ENCODE data around the gene NHERF1.

NHERF1 gene

GRCh38 chr17:74749279-74750038 lies 1.0 kb downstream of the NHERF1 start:
- peak; percentile 52 for DNase-seq (ENCODE audit: low spot score)

GRCh38 chr17:74750039-74750326 lies 1.6 kb downstream of the NHERF1 start:
- no peak for DNase-seq (ENCODE audit: low spot score)

GRCh38 chr17:74750327-74751069 lies 2.1 kb downstream of the NHERF1 start:
- no peak for DNase-seq (ENCODE audit: low spot score)

DNA sequence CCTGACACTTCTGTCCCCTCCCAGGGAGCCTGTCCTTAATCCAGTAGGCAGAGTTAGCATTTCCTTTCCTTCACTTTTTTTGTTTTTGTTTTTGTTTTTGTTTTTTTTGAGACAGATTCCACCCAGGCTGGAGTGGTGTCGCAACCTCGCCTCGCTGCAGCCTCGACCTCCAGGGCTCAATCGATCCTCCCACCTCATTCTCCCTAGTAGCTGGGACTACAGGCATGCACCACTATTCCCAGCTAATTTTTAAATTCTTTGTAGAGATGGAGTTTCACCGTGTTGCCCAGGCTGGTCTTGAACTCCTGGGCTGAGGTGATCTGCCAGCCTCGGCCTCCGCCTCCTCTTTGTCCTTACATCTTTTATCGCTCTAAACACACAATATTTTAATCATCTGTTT lies 4.0 kb downstream of the NHERF1 start:
- DNase-seq (ENCODE audit: low spot score), result no peak

GRCh38 chr17:74752822-74753401 lies 4.5 kb downstream of the NHERF1 start:
- no peak for DNase-seq (ENCODE audit: low spot score)

- DNase-seq (ENCODE audit: low spot score), result no peak
Observed at GRCh38 chr17:74754832-74755231, 6.4 kb downstream of the NHERF1 start.

DNA sequence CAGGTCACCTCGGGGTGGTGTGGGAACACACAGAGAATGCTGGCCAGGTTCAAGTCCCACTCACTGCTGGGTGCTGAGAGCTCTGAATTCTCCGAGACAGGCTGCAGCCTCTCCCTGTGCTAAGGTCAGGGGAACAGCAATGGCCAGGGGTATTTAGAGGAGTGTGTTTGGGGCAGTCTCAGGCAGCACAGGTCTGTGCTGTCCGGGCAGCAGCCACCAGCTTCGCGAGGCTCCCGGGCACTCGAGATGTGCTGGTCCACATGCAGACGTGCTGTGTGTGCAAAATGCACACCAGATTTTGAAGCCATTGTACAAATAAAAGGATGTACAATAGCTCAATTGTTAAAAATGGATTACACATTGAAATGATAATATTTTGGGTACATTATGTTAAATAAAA lies 7.1 kb downstream of the NHERF1 start:
- no peak for DNase-seq (ENCODE audit: low spot score)

DNA sequence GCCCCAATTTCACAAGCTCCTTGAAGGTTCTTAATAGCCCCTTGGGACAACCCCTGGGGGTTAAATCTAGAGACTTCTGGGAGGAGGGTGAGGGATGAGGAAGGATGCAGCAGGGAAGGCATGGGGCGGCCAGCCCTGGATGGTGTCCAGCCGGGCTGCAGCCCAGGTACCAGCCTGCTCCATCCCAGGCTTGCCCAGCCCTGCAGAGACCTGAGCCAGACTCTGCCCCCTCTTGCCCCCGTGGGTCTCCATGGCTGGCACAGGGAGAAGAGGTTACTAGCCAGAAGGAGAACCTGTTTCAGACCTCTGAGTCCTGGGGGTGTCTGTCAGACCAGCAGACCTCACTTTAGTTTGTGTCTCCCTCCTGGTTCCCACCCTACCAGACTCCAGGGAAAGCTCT lies 8.5 kb downstream of the NHERF1 start:
- no peak for DNase-seq (ENCODE audit: low spot score)

GRCh38 chr17:74757502-74757901 lies 9.1 kb downstream of the NHERF1 start:
- no peak for DNase-seq (ENCODE audit: low spot score)

GRCh38 chr17:74757931-74758847 lies 9.8 kb downstream of the NHERF1 start:
- no peak for DNase-seq (ENCODE audit: low spot score)

DNA sequence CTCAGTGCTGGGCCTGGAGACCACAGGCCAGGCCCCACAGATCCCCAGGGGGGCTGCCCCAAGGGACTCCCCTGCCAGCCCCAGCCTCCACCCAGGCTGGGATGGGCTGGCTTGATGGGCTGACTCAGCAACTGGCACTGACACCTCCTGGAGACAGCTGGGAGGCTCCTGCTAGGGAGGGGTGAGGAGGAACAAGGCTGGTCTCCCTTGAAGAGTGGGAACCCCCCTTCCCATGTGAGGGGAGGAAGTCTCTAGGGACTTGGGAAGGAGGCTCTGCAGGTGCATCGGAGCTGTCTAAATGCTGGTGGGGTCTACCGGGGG lies 10.4 kb downstream of the NHERF1 start:
- DNase-seq (ENCODE audit: low spot score), result no peak

GRCh38 chr17:74759243-74759801 lies 10.9 kb downstream of the NHERF1 start:
- no peak for DNase-seq (ENCODE audit: low spot score)

GRCh38 chr17:74759941-74760340 lies 11.5 kb downstream of the NHERF1 start:
- no peak for DNase-seq (ENCODE audit: low spot score)

GRCh38 chr17:74760404-74761105 lies 12.1 kb downstream of the NHERF1 start:
- no peak for DNase-seq (ENCODE audit: low spot score)

GRCh38 chr17:74761419-74761818 lies 13.0 kb downstream of the NHERF1 start:
- no peak for DNase-seq (ENCODE audit: low spot score)

DNA sequence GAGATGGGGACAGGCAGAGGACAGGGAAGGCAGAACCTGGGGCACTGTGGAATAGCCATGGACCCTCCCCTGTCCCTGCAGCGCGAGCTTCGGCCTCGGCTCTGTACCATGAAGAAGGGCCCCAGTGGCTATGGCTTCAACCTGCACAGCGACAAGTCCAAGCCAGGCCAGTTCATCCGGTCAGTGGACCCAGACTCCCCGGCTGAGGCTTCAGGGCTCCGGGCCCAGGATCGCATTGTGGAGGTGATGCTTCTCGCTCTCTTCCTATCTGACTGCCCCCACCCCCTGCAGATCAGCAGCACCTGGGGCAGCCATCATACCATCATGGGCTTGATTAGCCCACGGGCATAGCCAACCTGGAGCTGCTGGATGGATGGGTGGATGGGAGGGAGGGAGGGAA lies 13.5 kb downstream of the NHERF1 start:
- DNase-seq (ENCODE audit: low spot score), result no peak

DNA sequence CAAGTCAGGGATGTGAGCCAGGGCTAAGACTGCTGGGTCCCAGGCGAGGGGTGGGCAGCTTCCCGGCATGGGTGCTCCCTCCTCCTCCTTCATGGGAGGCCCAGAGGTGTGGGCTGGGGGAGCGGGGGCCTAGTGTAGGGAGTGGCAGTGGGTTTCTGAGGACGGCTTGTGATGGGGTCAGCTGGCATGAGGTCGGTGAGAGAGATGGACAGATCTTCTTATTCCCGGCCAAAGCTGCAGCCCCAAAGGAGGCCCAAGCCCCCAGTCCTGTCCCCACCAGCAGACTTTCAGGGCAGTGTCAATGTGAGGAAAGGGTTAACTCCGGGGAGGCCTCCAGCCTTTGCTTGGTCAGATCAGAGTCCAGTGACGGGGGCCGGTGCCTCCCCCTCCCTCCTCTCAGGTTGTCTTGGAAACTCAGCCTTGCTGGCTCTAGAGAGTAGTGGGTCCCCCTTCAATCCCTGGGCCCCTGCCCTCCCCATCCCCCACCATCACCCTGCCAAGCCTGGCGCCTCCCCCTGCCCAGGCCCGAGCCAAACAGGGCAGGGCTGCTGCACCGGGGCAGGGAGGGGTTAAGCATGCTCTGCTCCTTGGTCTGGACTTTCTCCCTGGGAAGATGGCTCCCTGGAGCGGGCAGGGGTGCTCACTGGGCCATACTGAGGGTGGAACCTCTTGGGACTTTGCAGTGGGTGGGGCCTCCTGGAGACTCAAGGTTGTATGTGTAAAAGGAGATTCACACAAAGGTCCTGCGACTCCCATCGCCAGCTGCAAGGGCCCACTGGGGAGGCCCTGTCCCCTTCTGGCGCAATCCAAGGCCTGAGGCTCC lies 15.3 kb downstream of the NHERF1 start:
- DNase-seq (ENCODE audit: low spot score), result no peak

- DNase-seq (ENCODE audit: low spot score), result no peak
Observed at GRCh38 chr17:74764751-74765286, 16.4 kb downstream of the NHERF1 start.

- no peak for DNase-seq (ENCODE audit: low spot score)
Observed at GRCh38 chr17:74766413-74766812, 18.0 kb downstream of the NHERF1 start.

DNA sequence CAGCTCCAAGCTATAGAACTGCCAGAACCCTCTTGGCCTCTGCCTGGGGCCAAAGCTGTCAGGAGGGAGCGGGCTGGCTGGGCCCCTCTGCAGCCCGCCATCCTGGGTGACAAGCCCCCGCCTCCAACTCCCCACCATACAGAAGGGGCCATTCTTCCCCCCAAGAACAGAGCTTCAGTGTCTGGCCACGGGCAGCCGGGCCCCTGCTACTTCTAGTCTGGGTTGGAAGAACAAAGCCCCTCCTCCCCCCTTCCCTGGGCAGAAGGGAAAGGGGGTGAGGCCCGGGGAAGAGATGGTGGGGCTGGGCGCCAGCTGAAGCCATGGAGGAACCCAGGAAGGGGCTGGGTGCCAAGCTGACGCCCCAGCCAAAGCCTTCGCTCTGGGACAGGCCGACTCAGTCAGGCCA lies 18.7 kb downstream of the NHERF1 start:
- DNase-seq (ENCODE audit: low spot score), result no peak

All from LoVo (cell line).